Measurements from ENCODE around the gene FERMT1. TPM values are rescaled to one million over a fixed set of nuclear protein-coding genes. Genes with fewer than 3 reads are reported as not detected.
"Not testable (repeated sequence)": the region's sequence is repeated elsewhere in the genome, so short reads cannot be mapped to it uniquely, and the experiment has no call there.

FERMT1 gene
- total RNA-seq, 2 experiments from 2014 or later = not detected

DNA sequence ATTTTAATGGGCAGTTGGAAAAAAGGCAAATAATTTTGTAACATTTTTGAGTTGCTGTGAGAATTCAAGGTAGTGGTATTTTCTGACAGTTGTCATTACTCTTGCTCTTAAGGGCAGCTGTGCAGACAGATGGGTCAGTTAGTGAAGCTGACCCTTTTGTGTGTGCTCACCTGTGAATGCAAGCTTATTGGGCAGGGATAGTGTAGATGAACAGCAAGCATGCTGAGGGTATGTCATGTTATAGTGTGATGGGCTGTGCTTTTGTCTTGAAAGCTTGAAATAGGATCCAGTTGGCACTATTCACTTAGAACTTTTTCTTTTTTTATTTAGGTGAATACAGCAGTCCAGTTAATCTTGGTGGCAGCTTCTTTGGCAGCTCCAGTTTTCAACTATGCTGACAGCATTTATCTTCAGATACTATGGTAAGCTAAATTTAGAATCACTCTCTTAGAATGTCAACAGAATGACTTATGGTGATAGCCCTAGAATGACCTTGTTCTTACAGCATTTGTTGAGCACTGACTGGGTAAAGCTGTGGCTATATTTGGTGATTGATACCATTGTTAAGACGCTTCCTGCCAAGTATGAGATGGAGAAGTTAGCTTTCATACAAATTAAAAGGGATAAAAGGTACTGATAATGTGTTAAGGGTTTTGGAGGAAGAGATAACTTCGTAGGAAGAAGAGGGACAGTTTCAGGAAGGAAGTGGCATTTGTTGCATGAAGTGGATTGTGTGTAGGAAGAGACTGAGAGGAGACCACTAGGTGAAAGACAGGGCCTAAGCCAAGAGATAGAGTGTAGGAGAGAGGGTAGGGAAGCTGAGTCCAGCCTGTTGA, 88.5 kb downstream of the FERMT1 start:
- Histone ChIP-seq H2AFZ (ENCODE audit: low read length) (no peak overlapping the region), H3K4me3 (ENCODE audit: low read depth, low read length, poor library complexity, severe bottlenecking) (no peak overlapping the region), H4K20me1 (ENCODE audit: insufficient read depth, low read length) (no peaks in the 10 kb centered on the region), H3K36me3 (ENCODE audit: insufficient read depth, low read length) (peaks cover 72% of the 10 kb centered on the region), H3K9me3 (ENCODE audit: low read length) (no peaks in the 10 kb centered on the region), H3K4me2 (ENCODE audit: low read length) (no peak overlapping the region), H3K27ac (ENCODE audit: low read depth, low read length, poor library complexity, severe bottlenecking) (no peak overlapping the region), H3K9me2 (ENCODE audit: insufficient read depth, low read length) (no peaks in the 10 kb centered on the region), H3K79me2 (ENCODE audit: insufficient read depth, low read depth, low read length) (no peaks in the 10 kb centered on the region), H3K4me1 (ENCODE audit: insufficient read depth, low read length, poor library complexity, severe bottlenecking) (no peaks in the 10 kb centered on the region)
- DNase-seq (ENCODE audit: low spot score) = no peak
- intact Hi-C loops (cut with micrococcal nuclease; ENCODE audit: unreplicated experiment) = no loop called here
- no TSS peak for BruUV-seq (replicated peaks)
- ChIA-PET CTCF (ENCODE audit: unreplicated experiment) (interaction anchor here (0.6 kb wide), 1 partner anchor 9 kb away, joined by 3 read pairs; no protein-coding TSS in a partner anchor), POLR2A (interaction anchor here (0.6 to 1.6 kb wide), 3 partner anchors 11 to 527 kb away, joined by 3 to 5 read pairs (median 4); no protein-coding TSS in a partner anchor)
- TF ChIP-seq, protein P1, sequence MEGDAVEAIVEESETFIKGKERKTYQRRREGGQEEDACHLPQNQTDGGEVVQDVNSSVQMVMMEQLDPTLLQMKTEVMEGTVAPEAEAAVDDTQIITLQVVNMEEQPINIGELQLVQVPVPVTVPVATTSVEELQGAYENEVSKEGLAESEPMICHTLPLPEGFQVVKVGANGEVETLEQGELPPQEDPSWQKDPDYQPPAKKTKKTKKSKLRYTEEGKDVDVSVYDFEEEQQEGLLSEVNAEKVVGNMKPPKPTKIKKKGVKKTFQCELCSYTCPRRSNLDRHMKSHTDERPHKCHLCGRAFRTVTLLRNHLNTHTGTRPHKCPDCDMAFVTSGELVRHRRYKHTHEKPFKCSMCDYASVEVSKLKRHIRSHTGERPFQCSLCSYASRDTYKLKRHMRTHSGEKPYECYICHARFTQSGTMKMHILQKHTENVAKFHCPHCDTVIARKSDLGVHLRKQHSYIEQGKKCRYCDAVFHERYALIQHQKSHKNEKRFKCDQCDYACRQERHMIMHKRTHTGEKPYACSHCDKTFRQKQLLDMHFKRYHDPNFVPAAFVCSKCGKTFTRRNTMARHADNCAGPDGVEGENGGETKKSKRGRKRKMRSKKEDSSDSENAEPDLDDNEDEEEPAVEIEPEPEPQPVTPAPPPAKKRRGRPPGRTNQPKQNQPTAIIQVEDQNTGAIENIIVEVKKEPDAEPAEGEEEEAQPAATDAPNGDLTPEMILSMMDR (conservative IDR thresholded peaks at IDR 0.05; ENCODE audit: low read length) = no peak
- no peak for TF ChIP-seq EZH2phosphoT487 (IDR thresholded peaks at IDR 0.05; ENCODE audit: borderline replicate concordance, low read depth, low read length)

DNA sequence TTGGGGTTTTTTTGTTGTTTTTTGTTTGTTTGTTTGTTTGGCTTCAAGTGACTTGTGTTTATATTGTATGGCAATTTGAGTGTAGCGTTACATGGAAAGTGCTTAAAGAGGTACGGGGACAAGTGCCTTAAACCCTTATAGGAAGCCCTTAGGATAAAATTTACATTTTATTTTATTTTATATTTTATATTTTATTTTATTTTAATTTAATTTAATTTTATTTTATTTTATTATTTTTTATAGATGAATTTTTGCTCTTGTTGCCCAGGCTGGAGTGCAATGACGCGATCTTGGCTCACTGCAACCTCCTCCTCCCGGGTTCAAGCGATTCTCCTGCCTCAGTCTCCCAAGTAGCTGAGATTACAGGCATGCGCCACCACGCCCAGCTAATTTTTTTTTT, 89.9 kb downstream of the FERMT1 start:
- H3K27ac ChIP-seq (ENCODE audit: low read depth, low read length, poor library complexity, severe bottlenecking); H3K4me2 ChIP-seq (ENCODE audit: low read length); DNase-seq (ENCODE audit: low spot score); CTCF ChIA-PET (ENCODE audit: unreplicated experiment); H3K9me3 ChIP-seq (ENCODE audit: low read length); H2AFZ ChIP-seq (ENCODE audit: low read length); intact Hi-C loops (cut with micrococcal nuclease; ENCODE audit: unreplicated experiment); H3K79me2 ChIP-seq (ENCODE audit: insufficient read depth, low read depth, low read length); POLR2A ChIA-PET; H4K20me1 ChIP-seq (ENCODE audit: insufficient read depth, low read length); H3K9me2 ChIP-seq (ENCODE audit: insufficient read depth, low read length); H3K4me3 ChIP-seq (ENCODE audit: low read depth, low read length, poor library complexity, severe bottlenecking); BruUV-seq (replicated peaks); H3K4me1 ChIP-seq (ENCODE audit: insufficient read depth, low read length, poor library complexity, severe bottlenecking): not testable (repeated sequence)
- H3K36me3 ChIP-seq (ENCODE audit: insufficient read depth, low read length) = peaks cover 65% of the 10 kb centered on the region

DNA sequence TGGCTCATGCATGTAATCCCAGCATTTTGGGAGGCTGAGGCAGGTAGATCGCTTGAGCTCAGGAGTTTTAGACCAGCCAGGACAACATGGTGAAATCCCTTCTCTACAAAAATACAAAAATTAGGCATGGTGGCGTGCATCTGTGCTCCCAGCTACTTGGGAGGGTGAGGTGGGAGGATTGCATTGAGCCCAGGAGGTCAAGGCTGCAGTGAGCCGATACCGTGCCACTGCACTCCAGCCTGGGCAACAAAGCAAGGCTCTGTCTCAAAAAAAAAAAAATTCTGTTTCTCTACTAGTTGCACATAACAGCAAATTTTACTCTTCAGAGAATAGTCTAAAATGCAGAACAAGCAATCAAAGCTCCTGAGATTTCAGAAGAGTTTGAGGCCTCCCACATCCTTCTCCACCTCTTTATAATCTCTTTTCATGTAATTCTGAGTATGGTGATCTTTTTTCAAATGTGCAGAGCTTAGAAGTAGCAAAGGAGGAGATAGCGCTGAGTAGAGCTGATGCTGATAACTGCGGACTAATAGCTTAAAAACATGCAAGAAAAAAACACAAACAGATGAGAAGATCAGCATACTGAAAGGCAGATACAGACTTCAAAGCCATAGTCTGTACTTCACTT, 92.3 kb downstream of the FERMT1 start:
- Histone ChIP-seq H2AFZ (ENCODE audit: low read length) (no peak overlapping the region), H3K79me2 (ENCODE audit: insufficient read depth, low read depth, low read length) (no peaks in the 10 kb centered on the region), H4K20me1 (ENCODE audit: insufficient read depth, low read length) (no peaks in the 10 kb centered on the region), H3K4me2 (ENCODE audit: low read length) (no peak overlapping the region), H3K9me2 (ENCODE audit: insufficient read depth, low read length) (no peaks in the 10 kb centered on the region), H3K27ac (ENCODE audit: low read depth, low read length, poor library complexity, severe bottlenecking) (no peak overlapping the region), H3K4me1 (ENCODE audit: insufficient read depth, low read length, poor library complexity, severe bottlenecking) (no peaks in the 10 kb centered on the region), H3K9me3 (ENCODE audit: low read length) (no peaks in the 10 kb centered on the region), H3K4me3 (ENCODE audit: low read depth, low read length, poor library complexity, severe bottlenecking) (no peak overlapping the region), H3K36me3 (ENCODE audit: insufficient read depth, low read length) (peaks cover 58% of the 10 kb centered on the region)
- ChIA-PET POLR2A (interaction anchor here (0.6 kb wide), 1 partner anchor 481 kb away, joined by 5 read pairs; no protein-coding TSS in a partner anchor), CTCF (ENCODE audit: unreplicated experiment) (no interaction called here)
- BruUV-seq (replicated peaks) = no TSS peak
- intact Hi-C loops (cut with micrococcal nuclease; ENCODE audit: unreplicated experiment) = no loop called here
- no peak for DNase-seq (ENCODE audit: low spot score)
- TF ChIP-seq EZH2phosphoT487 (IDR thresholded peaks at IDR 0.05; ENCODE audit: borderline replicate concordance, low read depth, low read length) = no peak
- TF ChIP-seq, protein P1 (conservative IDR thresholded peaks at IDR 0.05; ENCODE audit: low read length) = no peak
